ENCODE data around the gene RBM14. TPM values are rescaled to one million over a fixed set of nuclear protein-coding genes. Genes with fewer than 3 reads are reported as not detected.
"Not testable (repeated sequence)": the region's sequence is repeated elsewhere in the genome, so short reads cannot be mapped to it uniquely, and the experiment has no call there.

Gene RBM14
- total and polyA plus RNA-seq, 9 donors = 28.9 to 89.6 (median 58.6) TPM

DNA sequence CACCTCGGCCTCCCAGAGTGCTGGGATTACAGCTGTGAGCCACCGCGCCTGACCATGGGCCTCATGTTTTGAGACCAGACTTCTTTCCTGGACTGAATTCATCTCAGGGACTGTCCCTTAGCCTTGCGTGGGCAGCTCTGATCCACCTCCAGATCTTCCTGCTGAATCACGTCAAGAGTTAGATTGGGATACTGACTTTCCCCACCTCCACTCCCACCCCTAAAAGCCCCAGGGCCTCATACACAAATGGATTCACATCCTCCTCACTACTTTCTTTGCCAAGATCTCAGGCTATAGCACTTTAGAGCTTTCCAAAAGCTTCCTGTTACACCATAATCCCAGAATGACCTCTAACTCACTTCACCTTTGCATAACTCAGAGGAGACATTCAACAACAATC, 35.6 kb upstream of the RBM14 start:
- Histone ChIP-seq H3K4me1 (ENCODE audit: insufficient read depth) (no peaks in the 10 kb centered on the region), H3K27ac (no peak overlapping the region), H3K4me3 (no peak overlapping the region), H3K36me3 (no peaks in the 10 kb centered on the region), H3K27me3 (no peaks in the 10 kb centered on the region), H3K9me3 (no peaks in the 10 kb centered on the region)
- WGBS, 3 donors = 68 to 78% (median 77%) methylated on average over 5 of the region's 5 CpGs
- intact Hi-C loops (cut with DNase I) = no loop called here
- TF ChIP-seq POLR2A (IDR thresholded peaks at IDR 0.05) (no peak), EP300 (IDR thresholded peaks at IDR 0.05) (no peak)
- TF ChIP-seq, protein P1, sequence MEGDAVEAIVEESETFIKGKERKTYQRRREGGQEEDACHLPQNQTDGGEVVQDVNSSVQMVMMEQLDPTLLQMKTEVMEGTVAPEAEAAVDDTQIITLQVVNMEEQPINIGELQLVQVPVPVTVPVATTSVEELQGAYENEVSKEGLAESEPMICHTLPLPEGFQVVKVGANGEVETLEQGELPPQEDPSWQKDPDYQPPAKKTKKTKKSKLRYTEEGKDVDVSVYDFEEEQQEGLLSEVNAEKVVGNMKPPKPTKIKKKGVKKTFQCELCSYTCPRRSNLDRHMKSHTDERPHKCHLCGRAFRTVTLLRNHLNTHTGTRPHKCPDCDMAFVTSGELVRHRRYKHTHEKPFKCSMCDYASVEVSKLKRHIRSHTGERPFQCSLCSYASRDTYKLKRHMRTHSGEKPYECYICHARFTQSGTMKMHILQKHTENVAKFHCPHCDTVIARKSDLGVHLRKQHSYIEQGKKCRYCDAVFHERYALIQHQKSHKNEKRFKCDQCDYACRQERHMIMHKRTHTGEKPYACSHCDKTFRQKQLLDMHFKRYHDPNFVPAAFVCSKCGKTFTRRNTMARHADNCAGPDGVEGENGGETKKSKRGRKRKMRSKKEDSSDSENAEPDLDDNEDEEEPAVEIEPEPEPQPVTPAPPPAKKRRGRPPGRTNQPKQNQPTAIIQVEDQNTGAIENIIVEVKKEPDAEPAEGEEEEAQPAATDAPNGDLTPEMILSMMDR (IDR thresholded peaks at IDR 0.05) = no peak
- DNase-seq = no peak

DNA sequence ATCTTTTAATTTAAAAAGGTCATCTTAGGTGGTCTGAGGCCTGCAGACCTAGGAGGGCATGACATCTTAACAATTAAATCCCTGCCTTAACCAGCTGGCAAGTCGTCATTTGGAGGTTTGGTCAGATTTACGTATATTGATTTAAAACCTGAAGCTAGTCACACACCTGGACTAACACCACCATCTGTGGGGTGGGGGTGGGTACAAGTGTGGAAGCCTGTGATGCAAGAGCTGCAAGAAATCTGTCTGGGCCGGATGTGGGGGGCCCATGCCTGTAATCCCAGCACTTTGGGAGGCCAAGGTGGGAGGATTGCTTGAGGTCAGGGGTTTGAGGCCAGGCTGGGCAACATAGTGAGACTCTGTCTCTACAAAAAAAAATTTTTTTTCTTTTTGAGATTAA, 35.2 kb upstream of the RBM14 start:
- intact Hi-C loops (cut with DNase I) = no loop called here

DNA sequence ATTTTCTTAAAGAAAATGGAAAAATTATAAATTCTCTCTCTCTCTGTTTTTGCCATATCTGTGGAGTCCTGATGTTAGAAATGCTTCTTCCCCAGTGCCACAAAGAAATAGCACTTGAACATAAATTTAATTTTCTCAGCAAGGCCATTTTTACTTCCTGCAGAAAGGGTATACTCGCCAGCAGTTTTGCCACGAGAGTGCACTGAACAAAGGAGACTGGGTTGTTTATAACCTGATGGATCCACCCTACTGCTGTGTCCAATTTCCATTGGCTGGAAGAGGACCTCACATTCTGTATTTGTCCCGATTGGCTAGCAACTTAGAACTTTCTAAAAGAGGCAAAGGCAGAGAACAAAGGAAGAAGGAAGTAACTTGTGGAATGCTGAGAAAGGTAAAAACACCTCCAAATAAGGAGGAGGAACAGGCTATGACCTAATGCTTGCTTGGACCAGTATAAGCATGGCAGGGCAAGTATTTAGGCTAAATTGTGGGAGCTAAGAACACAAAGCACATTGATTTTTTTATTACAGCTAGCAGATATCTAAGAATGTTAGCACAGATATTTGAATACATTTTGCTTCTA, 33.8 kb upstream of the RBM14 start:
- H3K36me3 ChIP-seq; intact Hi-C loops (cut with DNase I); H3K9me3 ChIP-seq; H3K27ac ChIP-seq; H3K4me1 ChIP-seq (ENCODE audit: insufficient read depth); DNase-seq; H3K27me3 ChIP-seq; H3K4me3 ChIP-seq: not testable (repeated sequence)
- WGBS, 3 donors = 77 to 84% (median 79%) methylated on average over 3 of the region's 3 CpGs

More for the DNA sequence above, 35.2 kb upstream of the RBM14 start:
- TF ChIP-seq POLR2A (IDR thresholded peaks at IDR 0.05) (no peak), EP300 (IDR thresholded peaks at IDR 0.05) (no peak)
- TF ChIP-seq, protein P1 (IDR thresholded peaks at IDR 0.05) = no peak
- no peak overlapping the region for H3K27ac ChIP-seq
- WGBS, 3 donors = 77 to 87% (median 83%) methylated on average over 3 of the region's 3 CpGs
- DNase-seq = no peak
- no peak overlapping the region for H3K4me3 ChIP-seq
- no peaks in the 10 kb centered on the region for H3K27me3 ChIP-seq
- no peaks in the 10 kb centered on the region for H3K4me1 ChIP-seq (ENCODE audit: insufficient read depth)
- no peaks in the 10 kb centered on the region for H3K9me3 ChIP-seq
- H3K36me3 ChIP-seq = no peaks in the 10 kb centered on the region

DNA sequence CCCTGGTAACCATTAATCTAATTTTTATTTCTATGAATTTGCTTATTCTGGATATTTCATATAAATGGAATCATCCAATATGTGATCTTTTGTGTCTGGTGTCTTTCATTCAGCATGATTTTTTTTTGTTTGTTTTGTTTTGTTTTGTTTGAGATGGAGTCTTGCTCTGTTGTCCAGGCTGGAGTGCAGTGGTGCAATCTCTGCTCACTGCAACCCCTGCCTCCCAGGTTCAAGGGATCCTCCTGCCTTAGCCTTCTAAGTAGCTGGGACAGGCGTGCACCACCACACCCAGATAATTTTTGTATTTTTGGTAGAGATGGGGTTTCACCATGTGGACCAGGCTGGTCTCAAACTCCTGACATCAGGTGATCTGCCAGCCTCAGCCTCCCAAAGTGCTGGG, 31.0 kb upstream of the RBM14 start:
- H3K27ac ChIP-seq; DNase-seq; intact Hi-C loops (cut with DNase I); H3K4me3 ChIP-seq; H3K4me1 ChIP-seq (ENCODE audit: insufficient read depth); H3K9me3 ChIP-seq; H3K36me3 ChIP-seq; H3K27me3 ChIP-seq: not testable (repeated sequence)
- 73 to 83% (median 79%) methylated on average over 1 of the region's 1 CpG for WGBS, 3 donors

DNA sequence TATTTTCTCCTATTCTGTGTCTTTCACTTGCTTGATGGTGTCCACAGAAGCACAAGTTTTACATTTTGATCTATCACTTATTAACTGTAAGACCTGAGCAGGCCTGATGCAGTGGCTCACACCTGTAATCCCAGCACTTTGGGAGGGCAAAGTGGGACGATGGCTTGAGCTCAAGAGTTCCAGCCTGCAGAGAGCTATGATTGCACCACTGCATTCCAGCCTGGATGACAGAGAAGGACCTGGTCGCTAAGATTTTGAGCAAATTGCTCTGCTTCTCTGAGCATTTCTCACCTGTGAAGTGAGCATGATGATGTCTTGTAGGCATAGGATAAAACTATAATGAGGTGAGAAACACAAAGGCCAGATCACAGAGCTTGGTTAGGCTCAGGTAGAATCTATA, 30.3 kb upstream of the RBM14 start:
- intact Hi-C loops (cut with DNase I) = no loop called here

DNA sequence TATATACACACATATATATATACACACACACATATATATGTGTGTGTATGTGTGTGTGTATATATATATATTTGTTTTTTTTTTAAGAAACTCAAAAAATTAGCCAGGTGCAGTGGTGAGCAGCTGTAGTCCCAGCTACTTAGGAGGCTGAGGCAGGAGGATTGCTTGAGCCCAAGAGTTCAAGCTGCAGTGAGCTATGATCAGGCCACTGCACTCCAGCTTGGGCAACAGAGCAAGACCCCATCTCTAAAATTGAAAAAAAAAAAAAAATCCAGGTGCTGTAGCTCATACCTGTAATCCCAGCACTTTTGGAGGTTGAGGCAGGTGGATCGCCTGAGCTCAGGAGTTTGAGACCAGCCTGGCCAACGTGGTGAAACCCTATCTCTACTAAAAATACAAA, 27.1 kb upstream of the RBM14 start:
- DNase-seq; H3K27me3 ChIP-seq; intact Hi-C loops (cut with DNase I); H3K9me3 ChIP-seq; H3K36me3 ChIP-seq; H3K27ac ChIP-seq; H3K4me1 ChIP-seq (ENCODE audit: insufficient read depth); H3K4me3 ChIP-seq: not testable (repeated sequence)
- WGBS, 3 donors = 71 to 78% (median 78%) methylated on average over 2 of the region's 2 CpGs

More for the DNA sequence above, 30.3 kb upstream of the RBM14 start:
- DNase-seq = no peak
- Histone ChIP-seq H3K27me3 (no peaks in the 10 kb centered on the region), H3K4me1 (ENCODE audit: insufficient read depth) (no peaks in the 10 kb centered on the region), H3K4me3 (no peak overlapping the region), H3K9me3 (no peaks in the 10 kb centered on the region), H3K36me3 (no peaks in the 10 kb centered on the region), H3K27ac (no peak overlapping the region)
- TF ChIP-seq, protein P1 (IDR thresholded peaks at IDR 0.05) = no peak
- TF ChIP-seq POLR2A (IDR thresholded peaks at IDR 0.05) = no peak
- TF ChIP-seq EP300 (IDR thresholded peaks at IDR 0.05) = no peak
- WGBS, 3 donors = 51 to 60% (median 58%) methylated on average over 2 of the region's 2 CpGs
